OCI-LY7 (cell line): Measurements from ENCODE around the gene RASGRP2. TPM values are rescaled to one million over a fixed set of nuclear protein-coding genes. Genes with fewer than 3 reads are reported as not detected.

Experiments used
- BruUV-seq: library from RNA; stranded (reverse); fragments of 400-500 nt; replicated peaks from 2 replicates; lab custom pipeline; 2021; lab: Mats Ljungman, UMichigan
- CTCF ChIA-PET: fragments of 300-600 bp; sonication (Branson Sonifier 250); formaldehyde crosslinking; loops from one replicate; lab custom pipeline; 2022; ENCODE audit warnings: antibody characterized with exemption; ENCODE audit not compliant: unreplicated experiment; lab: Charles Lee
- POLR2A ChIA-PET: fragments of 300-600 bp; sonication (Branson Sonifier 250); formaldehyde crosslinking; loops from one replicate; lab custom pipeline; 2022; ENCODE audit warnings: antibody characterized with exemption; lab: Charles Lee
- DNase-seq: peaks from one replicate; pipeline ENCODE4 v3.0.0-alpha.2; 2015; ENCODE audit warnings: low spot score
- H2AFZ ChIP-seq: fragments of 200-600 bp; sonication (generic), shearing (Covaris generic); 2 replicates; pipeline ENCODE4 v1.6.1; 2014; ENCODE audit warnings: mild to moderate bottlenecking, antibody characterized with exemption, low read length, moderate library complexity
- H3K27ac ChIP-seq: fragments of 200-600 bp; sonication (generic); 2 replicates; pipeline ENCODE4 v1.5.1; 2014; ENCODE audit warnings: mixed run types, low read depth, mild to moderate bottlenecking, moderate library complexity, low read length, inconsistent platforms; ENCODE audit not compliant: poor library complexity, severe bottlenecking
- H3K36me3 ChIP-seq: fragments of 200-600 bp; sonication (generic); 2 replicates; pipeline ENCODE4 v1.6.1; 2014; ENCODE audit warnings: mild to moderate bottlenecking, antibody characterized with exemption, low read length, moderate library complexity, mixed read lengths; ENCODE audit not compliant: insufficient read depth
- H3K4me1 ChIP-seq: fragments of 200-600 bp; sonication (generic); 2 replicates; pipeline ENCODE4 v1.5.1; 2014; ENCODE audit warnings: mild to moderate bottlenecking, low read length; ENCODE audit not compliant: insufficient read depth, poor library complexity, severe bottlenecking
- H3K4me2 ChIP-seq: fragments of 200-600 bp; sonication (generic); 2 replicates; pipeline ENCODE4 v1.6.1; 2014; ENCODE audit warnings: mild to moderate bottlenecking, low read length
- H3K4me3 ChIP-seq: fragments of 200-600 bp; sonication (generic); 2 replicates; pipeline ENCODE4 v1.5.1; 2014; ENCODE audit warnings: mild to moderate bottlenecking, low read depth, low read length; ENCODE audit not compliant: poor library complexity, severe bottlenecking
- H3K79me2 ChIP-seq: fragments of 200-600 bp; sonication (generic); 2 replicates; pipeline ENCODE4 v1.6.1; 2016; ENCODE audit warnings: low read depth, mild to moderate bottlenecking, low read length, moderate library complexity, mixed read lengths; ENCODE audit not compliant: insufficient read depth
- H3K9me2 ChIP-seq: fragments of 200-600 bp; sonication (generic); 2 replicates; pipeline ENCODE4 v1.6.1; 2016; ENCODE audit warnings: mild to moderate bottlenecking, low read length, mixed read lengths; ENCODE audit not compliant: insufficient read depth
- H3K9me3 ChIP-seq: fragments of 200-600 bp; sonication (generic); 2 replicates; pipeline ENCODE4 v1.6.1; 2014; ENCODE audit warnings: mild to moderate bottlenecking, mixed run types, low read length, mixed read lengths
- H4K20me1 ChIP-seq: fragments of 200-600 bp; sonication (generic); 2 replicates; pipeline ENCODE4 v1.6.1; 2014; ENCODE audit warnings: mild to moderate bottlenecking, antibody characterized with exemption, low read length, moderate library complexity, mixed read lengths; ENCODE audit not compliant: insufficient read depth
- EZH2phosphoT487 ChIP-seq: fragments of 200-600 bp; sonication (generic); IDR thresholded peaks from 2 replicates; pipeline ENCODE4 v1.6.1; 2018; ENCODE audit warnings: low read depth, borderline replicate concordance, mild to moderate bottlenecking, mixed run types, antibody characterized with exemption, low read length, moderate library complexity, mixed read lengths
- intact Hi-C: fragments of 100-400 bp; cut with micrococcal nuclease; formaldehyde crosslinking; loops from one replicate; pipeline ENCODE4 v1.10.0; 2022; ENCODE audit not compliant: unreplicated experiment
- total RNA-seq, 2 experiments: library from RNA; depleted of rRNA in 1 of 2; stranded (reverse); fragments of >200 nt in 1 of 2; shearing (Covaris generic) in 1 of 2; gene quantifications; 2 replicates each; pipeline ENCODE4 v1.2.3, GENCODE V29; 2014 to 2022
- TF ChIP-seq, protein P1 (sequence below): fragments of 200-600 bp; sonication (generic); conservative IDR thresholded peaks from 2 replicates; pipeline ENCODE4 v1.5.1; 2014; ENCODE audit warnings: mild to moderate bottlenecking, antibody characterized with exemption, low read length, moderate library complexity, mixed read lengths

The RASGRP2 gene
- total RNA-seq, 2 experiments from 2014 or later: 127 to 195 TPM

DNA sequence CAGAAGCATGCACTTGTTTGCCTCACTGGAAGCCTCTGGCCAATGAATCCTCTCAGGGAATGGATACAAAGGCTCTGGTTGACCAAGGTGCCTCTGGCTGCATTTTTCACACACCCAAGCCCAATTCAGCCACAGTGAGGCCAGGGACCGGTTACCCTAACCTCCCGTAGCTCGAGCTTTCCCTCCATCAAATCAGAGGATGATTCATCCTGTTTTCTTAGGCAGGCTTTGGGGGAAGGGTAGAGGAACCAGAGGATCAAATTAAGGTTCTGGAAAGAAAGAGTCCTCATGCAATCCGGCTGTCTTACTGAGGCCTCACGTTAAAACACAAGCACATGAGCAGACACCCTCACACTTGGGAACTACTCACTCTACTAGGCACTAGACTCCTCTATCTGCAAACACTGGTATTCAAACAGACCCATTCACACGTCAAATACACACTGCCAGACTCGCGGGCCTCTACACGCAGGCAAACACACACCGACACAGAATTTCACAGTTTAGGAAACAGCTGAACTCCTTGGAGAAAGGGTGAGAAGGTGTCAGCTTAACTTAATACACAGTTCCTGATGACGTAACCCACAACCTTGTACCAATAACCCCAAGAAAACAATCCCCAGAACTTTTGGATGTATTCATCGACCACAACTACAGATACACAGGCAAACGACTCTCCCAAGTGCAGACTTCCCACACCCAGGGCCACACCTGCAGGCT is 33.4 kb downstream of the RASGRP2 start:
- Histone ChIP-seq H3K4me2 (no peak overlapping the region), H3K4me1 (peaks cover 4% of the 10 kb centered on the region), H3K9me2 (no peaks in the 10 kb centered on the region), H4K20me1 (no peaks in the 10 kb centered on the region), H3K36me3 (no peaks in the 10 kb centered on the region), H3K79me2 (no peaks in the 10 kb centered on the region), H3K9me3 (no peaks in the 10 kb centered on the region), H3K4me3 (no peak overlapping the region), H3K27ac (no peak overlapping the region), H2AFZ (no peak overlapping the region)
- TF ChIP-seq, protein P1, sequence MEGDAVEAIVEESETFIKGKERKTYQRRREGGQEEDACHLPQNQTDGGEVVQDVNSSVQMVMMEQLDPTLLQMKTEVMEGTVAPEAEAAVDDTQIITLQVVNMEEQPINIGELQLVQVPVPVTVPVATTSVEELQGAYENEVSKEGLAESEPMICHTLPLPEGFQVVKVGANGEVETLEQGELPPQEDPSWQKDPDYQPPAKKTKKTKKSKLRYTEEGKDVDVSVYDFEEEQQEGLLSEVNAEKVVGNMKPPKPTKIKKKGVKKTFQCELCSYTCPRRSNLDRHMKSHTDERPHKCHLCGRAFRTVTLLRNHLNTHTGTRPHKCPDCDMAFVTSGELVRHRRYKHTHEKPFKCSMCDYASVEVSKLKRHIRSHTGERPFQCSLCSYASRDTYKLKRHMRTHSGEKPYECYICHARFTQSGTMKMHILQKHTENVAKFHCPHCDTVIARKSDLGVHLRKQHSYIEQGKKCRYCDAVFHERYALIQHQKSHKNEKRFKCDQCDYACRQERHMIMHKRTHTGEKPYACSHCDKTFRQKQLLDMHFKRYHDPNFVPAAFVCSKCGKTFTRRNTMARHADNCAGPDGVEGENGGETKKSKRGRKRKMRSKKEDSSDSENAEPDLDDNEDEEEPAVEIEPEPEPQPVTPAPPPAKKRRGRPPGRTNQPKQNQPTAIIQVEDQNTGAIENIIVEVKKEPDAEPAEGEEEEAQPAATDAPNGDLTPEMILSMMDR: no peak
- TF ChIP-seq EZH2phosphoT487: no peak
- CTCF ChIA-PET: interaction anchor here (1.4 kb wide), 1 partner anchor 22 kb away, joined by 3 read pairs; no protein-coding TSS in a partner anchor
- DNase-seq: no peak
- BruUV-seq: no TSS peak
- POLR2A ChIA-PET: interaction anchor here (0.5 kb wide), 1 partner anchor 34 kb away, joined by 3 read pairs; no protein-coding TSS in a partner anchor
- intact Hi-C loops: no loop called here

DNA sequence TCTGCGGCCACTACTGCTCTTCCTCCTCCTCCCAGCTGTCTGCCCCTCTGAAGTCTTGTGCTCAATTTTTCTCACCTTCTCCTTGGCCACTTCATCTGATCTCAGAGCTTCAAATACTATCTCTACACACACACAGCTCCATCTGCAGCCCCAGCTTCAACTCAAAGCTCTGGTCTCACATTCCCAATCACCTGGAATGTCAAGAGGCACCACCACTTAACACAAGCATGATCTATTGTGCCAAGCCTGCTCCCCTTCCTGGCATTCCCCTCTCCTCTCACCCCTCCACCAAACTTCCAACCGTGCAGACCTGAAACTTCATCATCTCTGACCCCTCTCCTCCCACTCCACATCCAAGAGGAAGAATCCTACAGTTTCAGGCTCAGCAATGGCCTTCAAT is 38.4 kb downstream of the RASGRP2 start:
- no TSS peak for BruUV-seq
- POLR2A ChIA-PET: interaction anchor here (0.6 to 1.2 kb wide), 4 partner anchors 17 to 364 kb away, joined by 3 to 6 read pairs (median 4); partner anchors contain the start of gene NRXN2

More for the DNA sequence above, 38.4 kb downstream of the RASGRP2 start:
- Histone ChIP-seq H3K9me2 (no peaks in the 10 kb centered on the region), H3K4me1 (peaks cover 4% of the 10 kb centered on the region), H3K4me2 (no peak overlapping the region), H2AFZ (no peak overlapping the region), H3K27ac (no peak overlapping the region), H3K36me3 (no peaks in the 10 kb centered on the region), H4K20me1 (no peaks in the 10 kb centered on the region), H3K9me3 (no peaks in the 10 kb centered on the region), H3K79me2 (no peaks in the 10 kb centered on the region), H3K4me3 (no peak overlapping the region)
- DNase-seq: no peak
- intact Hi-C loops: no loop called here
- CTCF ChIA-PET: interaction anchor here (1.0 kb wide), 1 partner anchor 11 kb away, joined by 5 read pairs; no protein-coding TSS in a partner anchor
- TF ChIP-seq EZH2phosphoT487: no peak
- TF ChIP-seq, protein P1: no peak
